GM12872 (cell line): ENCODE results near the gene P3H3.

Experiments
- TF ChIP-seq, protein P1 (sequence below): IDR thresholded peaks from 3 replicates; pipeline ENCODE4 v1.5.1; 2011; ENCODE audit warnings: low read depth, mild to moderate bottlenecking, low read length, moderate library complexity; ENCODE audit not compliant: insufficient read depth

Gene P3H3

GRCh38 chr12:6824901-6825381 lies 3.3 kb upstream of the P3H3 start:
- TF ChIP-seq, protein P1, sequence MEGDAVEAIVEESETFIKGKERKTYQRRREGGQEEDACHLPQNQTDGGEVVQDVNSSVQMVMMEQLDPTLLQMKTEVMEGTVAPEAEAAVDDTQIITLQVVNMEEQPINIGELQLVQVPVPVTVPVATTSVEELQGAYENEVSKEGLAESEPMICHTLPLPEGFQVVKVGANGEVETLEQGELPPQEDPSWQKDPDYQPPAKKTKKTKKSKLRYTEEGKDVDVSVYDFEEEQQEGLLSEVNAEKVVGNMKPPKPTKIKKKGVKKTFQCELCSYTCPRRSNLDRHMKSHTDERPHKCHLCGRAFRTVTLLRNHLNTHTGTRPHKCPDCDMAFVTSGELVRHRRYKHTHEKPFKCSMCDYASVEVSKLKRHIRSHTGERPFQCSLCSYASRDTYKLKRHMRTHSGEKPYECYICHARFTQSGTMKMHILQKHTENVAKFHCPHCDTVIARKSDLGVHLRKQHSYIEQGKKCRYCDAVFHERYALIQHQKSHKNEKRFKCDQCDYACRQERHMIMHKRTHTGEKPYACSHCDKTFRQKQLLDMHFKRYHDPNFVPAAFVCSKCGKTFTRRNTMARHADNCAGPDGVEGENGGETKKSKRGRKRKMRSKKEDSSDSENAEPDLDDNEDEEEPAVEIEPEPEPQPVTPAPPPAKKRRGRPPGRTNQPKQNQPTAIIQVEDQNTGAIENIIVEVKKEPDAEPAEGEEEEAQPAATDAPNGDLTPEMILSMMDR: no peak

GRCh38 chr12:6825398-6826124 lies 2.6 kb upstream of the P3H3 start:
- TF ChIP-seq, protein P1: peak; percentile 94

DNA sequence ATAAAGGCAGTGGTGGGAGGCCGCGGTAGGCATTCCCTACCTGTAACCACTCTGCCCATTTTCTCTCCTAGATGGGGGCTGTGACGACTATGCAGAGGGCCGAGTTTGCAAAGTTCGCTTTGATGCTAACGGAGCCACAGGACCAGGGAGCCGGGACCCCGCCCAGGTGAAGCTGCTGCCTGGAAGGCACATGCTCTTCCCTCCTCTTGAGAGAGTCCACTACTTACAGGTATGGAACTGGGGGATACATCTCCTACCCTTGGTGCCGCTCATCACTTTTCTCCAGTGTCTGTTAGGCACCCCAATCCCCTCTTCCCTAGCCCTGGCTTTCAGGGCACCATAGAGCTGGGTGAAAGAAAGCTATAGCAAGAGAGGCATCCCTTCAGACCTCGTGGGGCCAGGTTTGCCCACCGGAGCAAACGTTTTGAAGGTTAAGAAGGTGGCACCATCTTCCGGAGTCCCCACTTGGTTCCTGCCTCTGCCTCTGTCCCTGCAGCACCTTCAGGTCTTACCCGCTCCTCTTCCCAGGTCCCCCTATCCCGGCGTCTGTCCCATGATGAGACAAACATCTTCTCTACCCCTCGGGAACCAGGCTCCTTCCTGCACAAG lies 2.0 kb upstream of the P3H3 start:
- TF ChIP-seq, protein P1: no peak

DNA sequence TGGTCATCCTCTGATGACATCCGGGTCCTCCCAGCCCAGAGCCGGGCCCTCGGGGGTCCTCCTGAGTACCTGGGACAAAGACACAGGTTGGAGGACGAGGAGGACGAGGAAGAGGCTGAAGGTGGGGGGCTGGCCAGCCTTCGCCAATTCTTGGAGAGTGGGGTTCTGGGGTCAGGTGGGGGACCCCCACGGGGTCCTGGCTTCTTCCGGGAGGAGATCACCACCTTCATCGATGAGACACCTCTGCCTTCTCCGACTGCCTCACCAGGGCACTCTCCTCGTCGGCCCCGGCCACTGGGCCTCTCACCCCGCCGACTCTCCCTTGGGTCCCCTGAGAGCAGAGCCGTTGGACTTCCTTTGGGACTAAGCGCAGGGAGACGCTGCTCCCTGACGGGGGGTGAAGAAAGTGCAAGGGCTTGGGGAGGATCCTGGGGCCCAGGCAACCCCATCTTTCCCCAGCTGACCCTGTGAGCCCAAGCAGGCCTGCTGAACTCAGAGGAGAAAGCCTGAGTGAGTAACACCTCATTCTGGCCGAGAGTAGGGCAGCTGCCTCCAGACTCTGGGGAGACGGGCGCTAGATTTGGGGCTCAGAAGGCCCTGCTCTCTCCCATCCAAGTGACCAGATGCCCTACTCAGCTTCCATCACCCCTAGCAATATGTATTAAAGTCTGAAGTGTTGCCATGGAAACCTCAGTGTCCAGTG lies 1.3 kb upstream of the P3H3 start:
- TF ChIP-seq, protein P1: no peak

GRCh38 chr12:6827437-6827911 lies 733 bp upstream of the P3H3 start:
- TF ChIP-seq, protein P1: no peak

DNA sequence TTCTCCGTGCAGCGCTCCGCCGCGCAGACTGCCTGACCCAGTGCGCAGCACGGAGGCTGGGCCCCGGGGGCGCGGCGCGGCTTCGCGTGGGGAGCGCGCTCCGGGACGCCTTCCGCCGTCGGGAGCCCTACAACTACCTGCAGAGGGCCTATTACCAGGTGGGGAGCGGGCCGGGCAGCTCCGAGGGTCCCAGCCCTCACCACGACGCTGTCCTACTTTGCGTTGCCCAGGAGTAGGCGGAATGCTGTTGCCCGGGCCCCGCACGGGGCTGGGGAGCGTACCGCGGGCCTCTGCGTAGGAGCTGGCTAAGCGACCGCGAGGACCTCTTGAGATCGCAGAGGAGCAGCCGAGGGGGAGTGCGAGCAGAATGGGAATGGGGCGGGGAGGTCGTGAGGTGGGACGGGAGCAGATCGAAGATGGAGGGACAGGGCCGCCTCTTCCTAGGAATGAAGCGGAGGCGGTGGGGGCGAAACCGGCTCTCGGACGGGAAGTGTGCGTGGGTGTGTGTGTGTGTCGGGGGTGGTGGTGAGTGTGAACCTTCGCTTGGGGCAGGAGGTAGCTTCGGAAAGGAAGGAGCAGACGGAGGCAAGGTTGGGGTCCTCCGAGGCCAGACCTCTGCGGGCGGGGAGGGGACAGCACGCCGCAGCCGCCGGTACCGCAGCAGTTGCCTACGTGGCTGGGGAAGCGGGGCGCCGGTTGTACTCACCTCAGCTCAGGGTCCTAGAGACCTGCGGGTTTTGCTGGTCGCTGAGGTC lies 751 bp downstream of the P3H3 start:
- TF ChIP-seq, protein P1: no peak
